GM18868 (cell line): ENCODE data around the gene GIT2.

Experiments
- ATAC-seq: cut with Tn5 transposase; IDR thresholded peaks from one replicate; pipeline ENCODE4 v1.9.1; 2021; ENCODE audit warnings: mild to moderate bottlenecking, moderate library complexity; ENCODE audit not compliant: unreplicated experiment

GIT2 gene

GRCh38 chr12:109982210-109982609 is 14.0 kb downstream of the GIT2 start:
- no peak for ATAC-seq

GRCh38 chr12:109981311-109981710 is 14.9 kb downstream of the GIT2 start:
- ATAC-seq: no peak

- ATAC-seq: no peak
Observed at GRCh38 chr12:109972821-109973220, 23.3 kb downstream of the GIT2 start.

GRCh38 chr12:109968801-109969200 is 27.4 kb downstream of the GIT2 start:
- no peak for ATAC-seq

GRCh38 chr12:109968032-109968420 is 28.1 kb downstream of the GIT2 start:
- ATAC-seq: no peak

- no peak for ATAC-seq
Observed at GRCh38 chr12:109967383-109968031, 28.7 kb downstream of the GIT2 start.

- ATAC-seq: no peak
Observed at GRCh38 chr12:109966546-109966945, 29.6 kb downstream of the GIT2 start.

GRCh38 chr12:109963743-109964429 is 32.3 kb downstream of the GIT2 start:
- no peak for ATAC-seq

GRCh38 chr12:109963330-109963729 is 32.8 kb downstream of the GIT2 start:
- ATAC-seq: no peak

- no peak for ATAC-seq
Observed at GRCh38 chr12:109962398-109962797, 33.8 kb downstream of the GIT2 start.

- no peak for ATAC-seq
Observed at GRCh38 chr12:109961612-109962011, 34.6 kb downstream of the GIT2 start.

- ATAC-seq: no peak
Observed at GRCh38 chr12:109961201-109961600, 35.0 kb downstream of the GIT2 start.

- no peak for ATAC-seq
Observed at GRCh38 chr12:109959411-109960093, 36.6 kb downstream of the GIT2 start.

GRCh38 chr12:109958374-109958773 is 37.8 kb downstream of the GIT2 start:
- no peak for ATAC-seq

GRCh38 chr12:109953656-109954055 is 42.5 kb downstream of the GIT2 start:
- no peak for ATAC-seq

GRCh38 chr12:109952873-109953272 is 43.3 kb downstream of the GIT2 start:
- no peak for ATAC-seq

- ATAC-seq: no peak
Observed at GRCh38 chr12:109952160-109952858, 43.9 kb downstream of the GIT2 start.

- ATAC-seq: no peak
Observed at GRCh38 chr12:109951751-109952150, 44.4 kb downstream of the GIT2 start.

GRCh38 chr12:109951136-109951535 is 45.0 kb downstream of the GIT2 start:
- ATAC-seq: no peak

- no peak for ATAC-seq
Observed at GRCh38 chr12:109950625-109951024, 45.5 kb downstream of the GIT2 start.

- no peak for ATAC-seq
Observed at GRCh38 chr12:109949089-109949488, 47.1 kb downstream of the GIT2 start.

- ATAC-seq: no peak
Observed at GRCh38 chr12:109948368-109948767, 47.8 kb downstream of the GIT2 start.
